ENCODE measurements around the gene ZNF775.

The ZNF775 gene

DNA sequence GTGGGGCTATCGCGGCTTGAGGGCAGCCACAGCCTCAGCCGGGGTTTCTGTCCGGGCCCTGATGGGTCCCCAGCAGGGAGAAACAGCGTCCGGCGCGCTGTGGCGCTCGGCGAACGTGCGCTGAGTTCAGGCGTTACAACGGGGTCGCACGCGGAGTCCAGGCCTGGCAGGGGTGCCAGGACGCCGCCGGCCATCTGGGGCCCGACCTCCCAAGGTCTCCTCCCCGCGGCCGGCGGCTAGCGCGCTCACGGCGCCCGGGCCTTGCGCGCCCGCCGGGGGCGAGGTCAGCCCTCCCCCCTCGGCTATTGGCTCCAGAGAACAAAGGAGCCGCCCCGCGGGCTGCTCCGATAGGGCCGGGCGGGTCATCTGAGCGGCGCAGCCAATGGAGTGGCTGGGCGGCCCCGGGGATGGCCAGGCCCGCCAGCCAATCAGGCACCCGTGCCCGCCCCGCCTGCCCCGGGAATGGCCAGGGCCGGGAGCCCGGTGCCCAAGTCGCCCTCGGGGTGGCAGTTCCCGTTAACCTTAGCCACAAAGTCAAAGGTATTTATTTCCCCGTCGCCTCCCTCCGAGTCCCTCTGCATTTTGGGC, at the start of gene ZNF775:
TSS of gene ZNF775 (plus strand) at position 478 of the 588 bp plus-strand sequence. CDS start 9,141 bp downstream, outside the sequence.
- DNase-seq (ENCODE audit: low read depth in 2 of 2), result peak; percentile 84 to 87

DNA sequence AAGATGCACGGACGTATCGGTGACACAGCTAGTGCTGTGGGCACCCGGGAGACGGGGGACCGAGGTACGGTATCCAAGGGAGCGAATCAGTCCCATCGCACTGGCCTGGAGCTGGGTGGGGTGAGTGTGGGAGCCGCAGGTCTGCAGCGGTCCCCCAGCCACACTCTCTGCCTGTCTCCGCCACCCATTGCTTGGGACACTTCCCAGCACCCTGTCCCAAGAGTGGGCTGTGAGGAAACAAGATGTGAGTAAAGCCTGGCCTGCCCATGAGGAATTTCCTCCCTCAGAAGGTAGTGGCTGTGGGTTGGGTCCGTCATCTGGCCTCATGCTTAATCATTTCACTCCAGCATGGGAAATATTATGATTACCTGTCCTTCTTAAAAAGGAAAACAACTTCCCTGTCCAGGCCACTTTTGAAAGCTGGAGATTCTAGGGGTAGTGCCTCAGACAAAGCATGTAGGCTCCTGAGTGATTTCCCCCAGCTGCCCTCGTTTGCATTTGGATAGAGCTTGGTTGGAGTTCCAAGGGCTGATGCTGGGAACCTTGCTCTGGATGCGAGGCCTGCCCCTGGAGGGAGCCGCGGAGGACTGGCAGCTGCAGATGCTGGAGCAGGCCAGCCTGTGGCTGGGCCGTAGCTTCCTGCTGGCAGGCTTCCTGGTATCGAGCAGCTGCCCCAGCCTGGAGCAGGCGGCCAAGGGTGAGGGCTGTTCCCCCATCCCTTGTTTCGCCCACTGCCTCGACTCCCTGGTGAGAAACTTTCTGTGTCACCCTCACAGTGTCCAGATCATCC, 49.6 kb upstream of the ZNF775 start:
- DNase-seq (ENCODE audit: low read depth in 2 of 2), result no peak

DNA sequence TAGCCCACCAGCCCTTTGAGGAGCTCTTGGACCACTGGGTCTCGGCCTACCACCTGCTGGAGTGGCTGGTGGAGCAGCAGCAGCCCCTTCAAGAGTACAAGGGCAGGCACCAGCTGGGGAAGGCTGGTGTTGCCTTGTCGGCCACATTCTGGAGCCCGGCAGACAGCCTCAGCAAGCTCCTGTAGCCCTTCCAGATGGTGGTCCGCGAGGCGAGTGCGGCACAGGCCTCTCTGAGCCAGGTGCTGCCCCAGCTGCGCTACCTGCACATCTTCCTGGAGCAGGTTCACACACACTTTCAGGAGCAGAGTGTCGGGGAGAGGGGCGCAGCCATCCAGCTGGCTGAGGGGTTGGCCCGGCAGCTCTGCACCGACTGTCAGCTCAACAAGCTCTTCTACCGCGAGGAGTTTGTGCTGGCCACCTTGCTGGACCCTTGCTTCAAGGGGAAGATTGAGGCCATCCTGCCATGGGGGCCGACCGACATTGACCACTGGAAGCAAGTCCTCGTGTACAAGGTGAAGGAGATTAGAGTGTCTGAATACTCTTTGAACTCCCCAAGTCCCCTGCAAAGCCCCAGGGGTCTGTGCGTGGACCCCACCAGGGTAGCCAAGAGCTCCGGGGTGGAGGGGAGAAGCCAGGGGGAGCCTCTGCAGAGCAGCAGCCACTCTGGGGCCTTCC, 48.8 kb upstream of the ZNF775 start:
- no peak for DNase-seq (ENCODE audit: low read depth in 2 of 2)

DNA sequence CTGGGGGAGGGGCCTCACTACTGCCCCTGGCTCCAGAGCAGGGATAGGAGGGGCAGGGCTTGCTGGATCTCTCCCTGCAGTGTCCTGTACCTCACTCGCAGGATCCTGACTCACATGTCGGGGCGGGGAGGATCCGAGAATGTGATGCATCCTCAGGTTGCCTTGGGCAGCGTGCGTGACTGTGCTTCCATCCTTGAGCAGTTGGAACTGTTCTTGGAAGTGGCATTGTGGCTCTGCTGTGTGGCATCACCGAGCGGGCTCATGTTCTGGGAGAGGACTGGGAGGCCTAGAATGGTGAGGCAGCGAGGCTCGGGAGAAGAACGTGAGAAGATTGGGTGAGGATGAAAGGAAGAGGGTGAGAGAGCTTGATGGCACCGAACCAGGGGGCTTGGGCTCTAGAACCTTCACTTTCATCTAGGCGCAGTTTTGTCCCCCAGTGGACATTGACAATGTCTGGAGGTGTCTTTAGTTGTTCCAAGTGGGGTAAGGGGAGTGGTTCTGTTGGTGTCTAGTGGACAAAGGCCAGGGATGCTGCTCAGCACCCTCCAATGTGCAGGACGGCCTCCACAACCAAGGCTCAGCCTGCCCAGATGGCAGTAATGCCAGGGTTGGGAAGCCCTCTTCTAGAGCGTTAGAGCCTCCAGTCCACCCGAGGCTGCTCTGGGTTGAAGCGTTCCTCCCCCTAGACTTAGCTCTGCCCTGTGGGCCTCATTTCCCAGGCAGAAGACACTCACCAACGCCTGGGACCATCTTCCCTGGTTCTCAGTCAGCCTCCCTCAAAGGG, 46.1 kb upstream of the ZNF775 start:
- no peak for DNase-seq (ENCODE audit: low read depth in 2 of 2)

DNA sequence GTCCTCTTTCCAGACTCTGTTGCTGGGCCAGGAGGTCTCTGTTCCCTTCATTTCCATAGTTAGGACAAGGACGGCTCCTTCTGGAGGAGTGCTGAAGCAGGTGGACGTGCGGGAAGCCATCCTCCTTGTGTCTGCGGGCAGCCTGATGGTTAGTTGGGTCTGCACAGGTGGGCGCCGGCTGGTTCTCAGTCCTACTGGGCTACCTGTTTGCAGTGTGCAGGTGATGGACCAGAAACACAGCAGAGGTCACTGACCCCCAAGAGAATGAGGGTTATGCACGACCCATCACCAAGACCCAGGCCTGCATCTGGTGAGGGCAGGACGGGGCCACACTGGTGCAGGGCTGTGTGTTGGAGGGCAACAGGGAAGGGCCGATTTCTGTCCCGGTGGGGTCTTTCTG, 45.5 kb upstream of the ZNF775 start:
- no peak for DNase-seq (ENCODE audit: low read depth in 2 of 2)

DNA sequence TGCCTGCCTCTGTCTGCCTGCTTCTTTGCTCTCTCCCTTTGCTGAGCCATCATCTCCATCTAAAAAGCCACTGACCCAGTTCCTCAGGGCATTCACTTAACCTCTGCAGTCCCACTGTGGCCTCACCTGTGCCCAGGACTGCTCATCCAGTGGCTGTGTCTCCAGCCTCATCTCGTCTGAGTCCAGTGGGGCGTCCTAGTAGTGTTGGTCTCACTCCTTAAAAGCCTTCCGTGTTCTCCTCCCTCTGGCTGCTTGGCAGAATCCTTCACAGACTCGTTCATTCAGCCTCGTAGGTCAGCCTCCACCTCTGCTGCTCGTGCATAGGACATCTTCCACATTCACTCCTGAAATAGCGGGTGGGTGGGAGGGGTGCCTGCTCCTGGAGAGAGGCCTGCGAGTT, 45.0 kb upstream of the ZNF775 start:
- DNase-seq (ENCODE audit: low read depth in 2 of 2), result no peak

DNA sequence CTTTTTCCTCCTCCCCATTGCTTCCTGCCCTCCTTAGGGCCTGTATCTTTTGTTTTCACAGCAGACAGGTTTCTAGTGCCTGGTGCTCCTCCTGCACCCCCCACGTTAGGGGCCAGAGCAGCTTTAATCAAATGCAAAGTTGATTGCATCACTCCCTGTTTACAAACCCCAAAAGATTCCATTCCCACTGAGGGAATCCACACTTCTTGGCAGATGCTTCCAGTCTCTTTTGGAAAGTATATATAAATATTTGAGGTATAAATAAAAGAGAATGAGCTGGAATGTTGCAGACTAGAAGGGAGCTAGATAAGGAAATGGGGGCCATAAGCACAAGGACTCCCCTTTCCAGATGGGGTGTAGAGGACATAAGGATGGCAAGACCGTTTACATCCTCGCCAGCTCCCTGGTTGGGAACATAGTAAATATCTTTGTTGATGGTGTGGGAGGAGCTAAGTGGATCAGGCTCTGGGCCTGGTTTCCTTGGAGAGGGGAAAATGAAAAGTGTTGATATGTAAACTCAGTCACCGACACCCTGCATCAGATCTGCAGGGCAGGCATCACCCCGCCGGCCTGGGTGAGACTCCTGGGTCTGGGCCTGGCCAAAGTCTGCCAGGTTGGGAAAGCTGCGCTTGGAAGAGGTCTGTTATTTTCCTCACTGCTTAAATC, 43.9 kb upstream of the ZNF775 start:
- no peak for DNase-seq (ENCODE audit: low read depth in 2 of 2)

DNA sequence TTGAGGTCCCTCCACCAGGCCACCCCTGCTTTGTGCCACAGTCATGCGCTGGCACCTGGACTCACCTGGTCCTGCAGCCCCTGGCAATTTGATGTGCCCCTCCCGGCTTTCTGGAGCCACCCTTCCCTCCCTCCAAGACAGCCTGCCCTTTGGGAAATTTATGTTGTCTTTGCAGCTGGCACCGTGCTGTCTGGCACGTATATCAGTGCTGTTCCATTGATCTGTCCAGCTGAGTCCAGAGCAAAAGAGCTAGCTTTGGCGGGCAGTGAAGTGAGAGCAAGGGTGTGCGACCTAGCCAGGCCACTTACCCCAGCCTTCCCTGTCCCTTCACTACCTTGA, 43.4 kb upstream of the ZNF775 start:
- no peak for DNase-seq (ENCODE audit: low read depth in 2 of 2)

DNA sequence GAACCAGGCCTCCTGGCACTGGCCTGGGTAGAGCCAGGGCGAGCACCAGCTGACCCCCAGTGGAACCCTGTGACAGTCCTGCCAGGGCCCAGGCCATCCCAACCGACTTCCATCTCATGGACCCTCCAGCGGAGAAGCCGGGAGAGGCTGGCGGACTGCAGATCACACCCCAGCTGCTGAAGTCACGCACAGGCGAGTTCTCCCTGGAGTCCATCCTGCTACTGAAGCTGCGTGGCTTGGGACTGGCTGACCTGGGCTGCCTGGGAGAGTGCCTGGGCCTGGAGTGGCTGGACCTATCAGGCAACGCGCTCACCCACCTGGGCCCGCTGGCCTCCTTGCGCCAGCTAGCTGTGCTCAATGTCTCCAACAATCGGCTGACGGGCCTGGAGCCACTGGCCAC, 42.4 kb upstream of the ZNF775 start:
- DNase-seq (ENCODE audit: low read depth in 2 of 2), result no peak

DNA sequence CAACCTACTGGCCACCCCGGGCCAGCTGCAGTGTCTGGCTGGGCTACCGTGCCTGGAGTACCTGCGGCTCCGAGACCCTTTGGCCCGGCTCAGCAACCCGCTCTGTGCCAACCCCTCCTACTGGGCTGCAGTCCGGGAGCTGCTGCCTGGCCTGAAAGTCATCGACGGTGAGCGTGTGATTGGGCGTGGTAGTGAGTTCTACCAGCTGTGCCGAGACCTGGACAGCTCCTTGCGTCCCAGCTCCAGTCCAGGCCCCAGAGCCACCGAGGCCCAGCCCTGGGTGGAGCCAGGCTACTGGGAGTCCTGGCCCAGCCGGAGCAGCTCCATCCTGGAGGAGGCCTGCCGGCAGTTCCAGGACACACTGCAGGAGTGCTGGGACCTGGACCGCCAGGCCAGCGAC, 42.0 kb upstream of the ZNF775 start:
- DNase-seq (ENCODE audit: low read depth in 2 of 2), result no peak

DNA sequence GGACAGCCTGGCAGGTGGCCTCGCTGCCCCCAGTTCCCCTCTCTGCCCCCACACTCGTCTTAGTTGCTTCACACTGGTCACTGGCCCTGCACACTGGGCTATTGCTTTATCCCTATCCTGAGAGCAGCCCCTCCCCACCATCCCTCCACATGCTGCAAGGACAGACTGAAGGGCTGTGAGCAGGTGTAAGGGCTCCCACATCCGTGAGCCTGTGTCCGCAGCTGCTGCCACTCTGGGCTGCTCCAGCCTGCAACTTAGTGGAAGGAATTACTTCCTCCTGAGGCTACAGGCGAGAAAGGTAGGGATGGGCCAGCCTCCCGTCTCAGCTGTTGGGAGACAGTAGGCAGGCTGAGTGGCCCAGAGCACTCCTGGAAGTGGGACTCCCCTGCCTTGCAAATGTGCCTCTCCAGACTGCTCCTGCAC, 41.5 kb upstream of the ZNF775 start:
- DNase-seq (ENCODE audit: low read depth in 2 of 2), result no peak

DNA sequence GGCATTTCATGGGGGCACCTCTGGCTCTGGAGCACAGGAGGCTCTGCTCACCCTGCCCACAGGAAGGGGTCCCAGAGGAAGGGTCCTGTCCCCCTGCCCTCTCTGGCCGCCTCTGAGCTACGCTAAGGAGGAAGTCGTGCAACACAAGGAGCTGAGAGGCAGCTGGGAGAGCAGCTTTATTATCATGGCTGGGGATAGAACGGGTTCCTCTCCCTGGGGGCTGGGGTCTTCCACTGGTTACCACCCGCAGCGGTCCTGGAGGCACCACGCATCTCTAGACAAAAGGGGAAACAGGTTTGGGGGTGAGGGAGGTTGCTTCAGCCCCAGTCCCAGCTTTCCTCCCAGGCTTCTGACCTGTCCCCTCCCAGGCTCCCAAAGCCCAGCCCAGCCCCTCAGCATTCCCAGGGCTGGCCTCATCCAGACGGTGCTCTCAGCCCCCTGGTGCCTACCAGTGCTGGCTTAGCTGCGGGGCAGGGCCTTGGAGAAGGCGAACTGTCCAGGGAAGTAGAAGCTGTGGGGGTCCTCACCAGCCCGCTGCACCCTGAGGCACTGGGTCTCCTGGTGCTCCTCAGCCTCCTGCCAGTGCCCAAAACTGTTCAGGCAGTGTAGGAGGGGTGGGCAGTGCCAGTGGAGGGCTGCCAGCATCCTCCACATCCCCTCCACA, 40.8 kb upstream of the ZNF775 start:
- no peak for DNase-seq (ENCODE audit: low read depth in 2 of 2)

DNA sequence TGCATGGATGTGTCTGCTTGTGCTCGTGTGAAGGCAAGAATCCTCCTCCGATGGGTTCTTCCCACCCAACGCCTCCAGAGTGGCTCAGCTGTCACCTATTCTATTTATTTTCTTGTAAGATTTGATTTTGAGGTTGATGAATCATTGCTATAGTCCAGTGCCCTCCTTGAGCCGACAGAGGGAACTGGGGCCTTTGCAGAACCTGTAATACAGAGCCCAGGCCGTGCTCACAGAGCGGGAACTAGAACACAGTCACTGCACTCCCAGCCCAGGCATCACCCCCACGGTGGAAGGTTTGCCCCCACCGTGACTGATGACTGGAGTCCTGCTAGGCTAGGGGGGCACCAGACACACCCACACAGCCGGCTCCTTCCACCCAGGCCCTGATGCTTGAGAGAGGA, 39.7 kb upstream of the ZNF775 start:
- no peak for DNase-seq (ENCODE audit: low read depth in 2 of 2)

DNA sequence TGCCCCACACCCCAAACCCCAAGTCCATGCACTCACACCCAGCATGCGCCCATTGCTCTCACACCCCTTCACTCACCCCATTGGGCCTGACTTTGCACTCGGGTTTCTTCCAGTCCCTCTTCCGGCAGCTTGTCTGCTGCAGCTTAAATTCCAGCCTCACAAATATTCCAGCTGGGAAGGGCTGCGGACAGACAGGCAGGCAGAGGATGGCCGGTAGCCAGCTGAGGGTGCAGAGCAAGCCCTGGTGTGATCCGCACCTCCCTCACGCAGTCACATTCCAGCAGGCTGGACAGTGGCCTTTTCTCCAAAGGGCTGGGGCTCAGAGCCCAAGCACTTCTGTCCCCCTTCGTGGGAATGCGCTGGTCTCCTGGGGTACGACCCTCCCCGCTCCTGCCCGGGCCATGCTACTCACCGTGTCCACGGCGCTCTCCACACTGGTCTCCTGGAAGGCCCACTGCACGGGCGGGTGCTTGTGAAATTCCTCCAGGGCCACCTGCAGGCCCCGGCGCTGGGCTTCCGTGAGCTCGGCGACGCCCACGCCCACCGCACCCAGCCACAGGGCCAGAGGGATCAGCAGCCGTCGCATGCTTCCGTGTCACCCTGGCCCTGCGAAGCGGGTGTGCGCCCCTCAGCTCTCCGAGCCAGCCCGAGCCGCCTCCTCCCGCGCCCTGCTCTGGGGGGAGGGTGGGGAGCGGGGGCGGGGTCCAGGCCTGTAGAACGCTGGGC, 38.9 kb upstream of the ZNF775 start:
- no peak for DNase-seq (ENCODE audit: low read depth in 2 of 2)

DNA sequence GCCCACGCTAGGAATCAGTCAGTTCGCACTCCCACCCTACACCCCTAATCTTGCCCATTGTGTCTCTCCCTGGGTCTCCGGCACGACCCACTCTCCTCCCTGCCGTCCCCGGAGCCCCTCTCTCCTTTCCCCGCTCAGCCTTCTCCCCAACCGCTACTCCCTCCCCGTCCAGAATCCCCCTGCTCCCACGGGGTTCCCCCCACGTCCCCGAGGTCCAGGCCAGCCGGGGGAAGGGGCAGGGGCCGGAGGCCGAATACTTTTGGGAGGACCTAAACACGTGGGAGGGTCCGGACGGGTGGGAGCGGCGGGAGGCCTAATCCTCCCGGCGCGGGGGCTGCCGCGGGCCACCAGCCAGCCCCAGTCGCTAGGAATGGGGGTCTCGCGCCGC, 38.3 kb upstream of the ZNF775 start:
- no peak for DNase-seq (ENCODE audit: low read depth in 2 of 2)

DNA sequence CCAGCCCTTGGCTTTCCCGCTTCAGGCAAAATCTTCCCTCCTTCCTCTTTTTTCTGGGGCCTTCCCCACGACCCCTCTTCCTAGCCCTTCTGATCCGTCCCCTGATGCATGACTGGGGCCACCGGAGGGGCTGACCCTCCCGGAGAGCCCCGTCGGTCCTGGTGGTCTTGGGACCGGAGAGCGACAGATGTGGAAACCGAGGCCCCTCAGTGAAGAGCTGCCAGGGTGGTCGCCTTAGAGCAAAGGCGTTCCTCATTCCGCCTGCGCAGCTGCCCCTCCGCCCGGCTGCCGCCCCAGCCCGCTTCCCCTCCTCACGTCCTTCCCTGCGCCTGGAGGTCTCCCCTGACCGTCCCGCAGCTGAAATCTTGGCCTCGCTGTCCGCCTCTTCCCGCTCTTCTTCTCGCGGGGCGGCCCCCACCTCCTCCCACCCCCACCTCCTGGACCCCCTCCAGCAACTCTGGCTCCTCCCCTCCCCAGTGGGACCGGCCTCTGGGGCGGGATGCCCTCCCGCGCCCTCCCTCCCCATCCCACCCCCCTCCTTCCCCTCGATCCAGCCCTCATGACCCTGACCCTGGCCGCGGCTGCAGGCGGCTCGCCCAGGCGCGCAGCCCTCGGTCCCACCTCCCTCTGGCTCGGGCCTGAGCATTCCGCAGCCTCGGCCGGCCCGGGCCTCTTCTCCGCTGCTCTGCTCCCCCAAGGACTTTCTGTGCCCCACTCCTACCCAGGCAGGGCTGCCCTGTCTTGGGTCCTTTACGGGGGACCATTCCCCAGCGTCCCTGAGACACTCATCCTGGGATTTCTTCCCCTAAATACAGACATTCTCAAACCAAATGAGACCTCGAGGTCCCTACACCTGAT, 37.6 kb upstream of the ZNF775 start, which contains the start of gene RARRES2:
TSS of gene RARRES2 (minus strand) at position 367 of the 858 bp plus-strand sequence. CDS start 1,020 bp downstream, outside the sequence.
- no peak for DNase-seq (ENCODE audit: low read depth in 2 of 2)

DNA sequence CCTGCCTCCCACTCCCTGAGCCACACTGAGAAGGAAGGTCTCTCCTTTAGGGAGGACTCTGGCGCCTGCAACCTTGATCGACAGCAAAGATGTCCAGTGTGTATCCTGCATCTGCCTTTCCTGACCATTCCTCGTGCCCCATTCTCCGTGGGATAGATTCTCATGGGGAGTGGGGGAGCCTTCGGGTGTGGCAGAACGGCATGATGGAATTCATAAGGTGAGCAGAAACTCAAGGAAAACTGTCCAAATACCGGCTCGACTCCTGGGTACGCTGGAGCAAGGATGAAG, 37.1 kb upstream of the ZNF775 start:
- DNase-seq (ENCODE audit: low read depth in 2 of 2), result no peak

DNA sequence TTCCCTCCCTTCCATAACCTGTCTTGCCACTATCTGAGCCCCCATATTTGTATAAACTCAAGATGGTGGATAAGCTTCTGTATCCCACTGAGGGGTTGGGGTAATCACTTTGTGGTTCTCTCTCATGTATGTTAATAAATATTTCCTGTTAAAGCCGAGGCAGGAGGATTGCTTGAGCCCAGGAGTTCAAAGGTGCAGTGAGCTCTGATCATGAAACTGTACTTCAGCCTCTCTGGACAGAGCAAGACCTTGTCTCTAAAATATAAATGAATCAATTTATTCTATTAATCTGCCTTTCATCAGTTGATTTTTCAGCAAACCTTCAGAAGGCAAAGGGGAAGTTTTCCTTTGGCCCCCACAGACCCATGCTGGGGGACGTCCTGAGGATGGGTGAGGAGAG, 35.9 kb upstream of the ZNF775 start:
- no peak for DNase-seq (ENCODE audit: low read depth in 2 of 2)

DNA sequence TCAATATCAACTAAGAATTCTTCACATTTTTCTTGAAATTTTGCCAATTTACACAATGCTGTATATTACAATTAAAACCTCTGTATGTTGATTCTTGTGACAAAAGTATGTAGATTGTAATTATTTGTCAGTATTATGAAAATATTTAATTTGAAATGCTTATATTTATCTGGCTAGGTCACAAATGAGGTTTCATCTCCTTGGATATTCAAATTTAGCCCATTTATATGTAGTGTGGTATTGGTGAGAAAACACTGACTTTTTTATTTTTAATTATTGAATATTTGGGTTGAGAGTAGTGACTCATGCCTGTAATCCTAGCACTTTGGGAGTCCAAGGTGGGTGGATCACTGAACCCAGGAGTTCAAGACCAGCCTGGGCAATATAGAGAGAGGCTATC, 34.8 kb upstream of the ZNF775 start:
- DNase-seq (ENCODE audit: low read depth in 2 of 2), result no peak

DNA sequence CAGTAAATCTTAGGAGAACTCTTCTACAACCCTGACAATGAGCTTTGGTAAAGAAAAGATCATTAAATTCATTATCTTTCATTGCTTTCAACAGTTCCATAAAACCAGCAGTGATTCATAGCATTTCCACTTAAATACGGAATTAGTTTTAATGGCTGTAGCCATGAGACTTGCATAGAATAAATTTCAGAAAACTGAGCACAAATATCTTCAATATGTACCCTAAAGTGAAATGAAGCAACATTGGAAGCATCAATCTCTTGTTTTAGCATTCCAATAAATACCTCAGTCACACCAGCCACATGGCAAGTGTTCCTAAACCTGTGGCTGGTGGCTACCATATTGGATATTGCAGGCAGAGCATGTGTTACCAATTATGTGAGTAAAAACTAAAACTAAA, 34.1 kb upstream of the ZNF775 start:
- DNase-seq (ENCODE audit: low read depth in 2 of 2), result no peak
